Neuronal stem cell (in vitro differentiated cells): ENCODE measurements around the gene RFX8.

Source experiments
- DNase-seq: peaks from one replicate; pipeline ENCODE4 v3.0.0-alpha.2; 2013; ENCODE audit warnings: low spot score
- H2AFZ ChIP-seq: one replicate; pipeline ENCODE4 v1.6.1; 2013; ENCODE audit warnings: mild to moderate bottlenecking, low read length, inconsistent platforms
- H2AK5ac ChIP-seq: 2 replicates; pipeline ENCODE4 v1.6.1; 2013; ENCODE audit warnings: low read depth, mild to moderate bottlenecking, inconsistent platforms, low read length, moderate library complexity, mixed read lengths
- H2BK120ac ChIP-seq: 2 replicates; pipeline ENCODE4 v1.6.1; 2013; ENCODE audit warnings: low read depth, mild to moderate bottlenecking, inconsistent platforms, low read length, moderate library complexity, mixed read lengths
- H2BK12ac ChIP-seq: one replicate; pipeline ENCODE4 v1.6.1; 2013; ENCODE audit warnings: low read length, inconsistent platforms
- H2BK15ac ChIP-seq: 2 replicates; pipeline ENCODE4 v1.6.1; 2013; ENCODE audit warnings: mild to moderate bottlenecking, low read length, inconsistent platforms, mixed read lengths
- H2BK5ac ChIP-seq: one replicate; pipeline ENCODE4 v1.6.1; 2013; ENCODE audit warnings: inconsistent platforms, mild to moderate bottlenecking, low read length, moderate library complexity
- H3K14ac ChIP-seq: one replicate; pipeline ENCODE4 v1.6.1; 2013; ENCODE audit warnings: low read length, inconsistent platforms
- H3K18ac ChIP-seq: 2 replicates; pipeline ENCODE4 v1.6.1; 2013; ENCODE audit warnings: low read length, inconsistent platforms
- H3K23ac ChIP-seq: 2 replicates; pipeline ENCODE4 v1.6.1; 2013; ENCODE audit warnings: low read depth, mild to moderate bottlenecking, mixed read lengths, low read length, inconsistent platforms; ENCODE audit not compliant: poor library complexity
- H3K27ac ChIP-seq: replicated peaks from 3 replicates; pipeline ENCODE4 v1.5.1; 2013; ENCODE audit warnings: low read length, inconsistent platforms
- H3K27me3 ChIP-seq, 3 experiments: 2 replicates each; pipeline ENCODE4 v1.6.1; 2013; ENCODE audit warnings: low read length in 3 of 3, mild to moderate bottlenecking in 2 of 3, inconsistent platforms in 1 of 3, low read depth in 1 of 3, mixed read lengths in 1 of 3, moderate library complexity in 1 of 3; ENCODE audit not compliant: control insufficient read depth in 3 of 3, insufficient read depth in 3 of 3
- H3K36me3 ChIP-seq, 2 donors: replicated peaks in 1 of 2; 2 replicates each; pipeline ENCODE4 v1.6.1; 2013; ENCODE audit warnings: low read length in 2 of 2; ENCODE audit not compliant: control insufficient read depth in 2 of 2, insufficient read depth in 2 of 2
- H3K4ac ChIP-seq: 2 replicates; pipeline ENCODE4 v1.6.1; 2013; ENCODE audit warnings: inconsistent platforms, mild to moderate bottlenecking, low read length, moderate library complexity
- H3K4me1 ChIP-seq, 2 donors: 1 replicate in 1 of 2; 2 replicates in 1 of 2; pipeline ENCODE4 v1.6.1; 2013; ENCODE audit warnings: low read length in 2 of 2, low read depth in 1 of 2; ENCODE audit not compliant: control insufficient read depth in 2 of 2, insufficient read depth in 1 of 2
- H3K4me2 ChIP-seq: one replicate; pipeline ENCODE4 v1.6.1; 2013; ENCODE audit warnings: mild to moderate bottlenecking, low read length, inconsistent platforms; ENCODE audit not compliant: insufficient read depth, poor library complexity, severe bottlenecking
- H3K4me3 ChIP-seq, 2 donors: 2 replicates each; pipeline ENCODE4 v1.5.1; 2013; ENCODE audit warnings: low read length in 2 of 2, mild to moderate bottlenecking in 2 of 2, inconsistent platforms in 1 of 2, moderate library complexity in 1 of 2
- H3K79me1 ChIP-seq: one replicate; pipeline ENCODE4 v1.6.1; 2013; ENCODE audit warnings: low read depth, mild to moderate bottlenecking, inconsistent platforms, low read length, moderate library complexity
- H3K9ac ChIP-seq: one replicate; pipeline ENCODE4 v1.6.1; 2013; ENCODE audit warnings: mild to moderate bottlenecking, low read depth, low read length, inconsistent platforms; ENCODE audit not compliant: poor library complexity
- H3K9me3 ChIP-seq, 2 donors: replicated peaks in 1 of 2; 2 replicates each; pipeline versions ENCODE3 to v1.6.1; 2013; ENCODE audit warnings: low read length in 2 of 2, mild to moderate bottlenecking in 2 of 2, inconsistent platforms in 1 of 2, low read depth in 1 of 2, mixed read lengths in 1 of 2, moderate library complexity in 1 of 2; ENCODE audit not compliant: control insufficient read depth in 2 of 2, insufficient read depth in 1 of 2
- H4K8ac ChIP-seq: one replicate; pipeline ENCODE4 v1.6.1; 2013; ENCODE audit warnings: low read depth, mild to moderate bottlenecking, inconsistent platforms, low read length, moderate library complexity
- H4K91ac ChIP-seq: one replicate; pipeline ENCODE4 v1.6.1; 2013; ENCODE audit warnings: low read length, low read depth, mild to moderate bottlenecking, inconsistent platforms; ENCODE audit not compliant: poor library complexity
- WGBS, 2 donors: extraction: QIAGEN DNeasy Blood & Tissue Kit; methylation state at CpG; one replicate each; pipeline ENCODE4 v1.1.7; 2013; ENCODE audit warnings: missing lambda C conversion rate in 2 of 2, mixed read lengths in 1 of 2; ENCODE audit not compliant: insufficient read length in 2 of 2, insufficient replicate concordance in 1 of 2; ENCODE audit errors: extremely low coverage in 2 of 2; 5-methylcytosine and 5-hydroxymethylcytosine counted together

RFX8 gene

GRCh38 chr2:101476605-101477208 lies 1.8 kb upstream of the RFX8 start:
- no peak overlapping the region for H2BK5ac ChIP-seq
- H3K23ac ChIP-seq: no peak overlapping the region
- H3K27me3 ChIP-seq: peaks cover 0 to 18% (median 3%) of the 10 kb centered on the region in 3 experiments
- H3K4ac ChIP-seq: no peak overlapping the region
- no peak for DNase-seq
- no peaks in the 10 kb centered on the region for H3K79me1 ChIP-seq
- H3K27ac ChIP-seq: no peak overlapping the region
- H2BK120ac ChIP-seq: no peak overlapping the region
- H3K9ac ChIP-seq: no peak overlapping the region
- H3K14ac ChIP-seq: no peak overlapping the region
- no peak overlapping the region for H3K4me2 ChIP-seq
- H3K4me1 ChIP-seq: peaks cover 0 to 10% of the 10 kb centered on the region in 2 donors
- peak overlapping the region; percentile 68 for H2BK15ac ChIP-seq
- H3K36me3 ChIP-seq: no peaks in the 10 kb centered on the region
- no peaks in the 10 kb centered on the region for H3K9me3 ChIP-seq
- H2AK5ac ChIP-seq: peak overlapping the region; percentile 44
- H3K4me3 ChIP-seq: no peak overlapping the region
- H3K18ac ChIP-seq: peak overlapping the region; percentile 63
- no peak overlapping the region for H2BK12ac ChIP-seq
- H2AFZ ChIP-seq: no peak overlapping the region
- no peak overlapping the region for H4K91ac ChIP-seq
- H4K8ac ChIP-seq: no peak overlapping the region
- no CpG with 5 or more reads among the region's 8 CpGs for WGBS, 2 donors

GRCh38 chr2:101473911-101474701 lies 806 bp downstream of the RFX8 start:
- Histone ChIP-seq H3K14ac (peak overlapping the region; percentile 43), H4K91ac (no peak overlapping the region), H2BK120ac (peak overlapping the region; percentile 93), H3K36me3 (no peaks in the 10 kb centered on the region), H3K23ac (peak overlapping the region; percentile 43), H3K18ac (peak overlapping the region; percentile 96), H3K4me1 (peaks cover 0 to 7% of the 10 kb centered on the region in 2 donors), H3K9ac (peak overlapping the region; percentile 83), H4K8ac (peak overlapping the region; percentile 89), H3K4ac (peak overlapping the region; percentile 56), H3K4me3 (peak overlapping the region in 1 of 2 donors; percentile 74), H2BK15ac (peak overlapping the region; percentile 76), H3K27ac (no peak overlapping the region), H3K9me3 (no peaks in the 10 kb centered on the region), H2BK12ac (peak overlapping the region; percentile 79), H3K4me2 (peak overlapping the region; percentile 68), H2AK5ac (peak overlapping the region; percentile 40), H3K27me3 (peaks cover 0 to 18% (median 3%) of the 10 kb centered on the region in 3 experiments), H2AFZ (peak overlapping the region; percentile 56), H2BK5ac (peak overlapping the region; percentile 59), H3K79me1 (no peaks in the 10 kb centered on the region)
- DNase-seq: peak; percentile 41
- WGBS, 2 donors: no CpG with 5 or more reads among the region's 92 CpGs

DNA sequence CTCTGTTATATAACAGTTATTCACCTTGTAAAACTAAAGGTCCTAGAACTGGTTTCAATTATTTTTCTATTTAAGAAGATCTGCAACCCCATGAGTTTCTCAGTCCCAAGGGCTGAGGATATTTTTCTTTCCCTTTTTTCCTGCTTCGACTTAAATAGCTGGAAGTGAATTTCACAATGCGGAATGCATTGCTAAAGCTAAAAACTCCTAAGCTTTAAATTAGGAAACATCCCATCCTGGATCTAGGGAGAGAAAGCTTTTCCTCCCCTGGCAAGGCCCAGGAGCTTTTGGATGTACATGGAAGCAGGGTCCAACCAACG lies 1.4 kb downstream of the RFX8 start:
- Histone ChIP-seq H3K14ac (no peak overlapping the region), H3K27me3 (peaks cover 0 to 18% (median 3%) of the 10 kb centered on the region in 3 experiments), H3K9me3 (no peaks in the 10 kb centered on the region), H3K4me2 (peak overlapping the region; percentile 68), H2AFZ (peak overlapping the region; percentile 56), H3K27ac (no peak overlapping the region), H2BK120ac (peak overlapping the region; percentile 93), H4K8ac (peak overlapping the region; percentile 89), H3K36me3 (no peaks in the 10 kb centered on the region), H2BK12ac (peak overlapping the region; percentile 79), H3K4me1 (peaks cover 0 to 7% of the 10 kb centered on the region in 2 donors), H2AK5ac (no peak overlapping the region), H3K23ac (no peak overlapping the region), H2BK15ac (peak overlapping the region; percentile 76), H3K18ac (peak overlapping the region; percentile 96), H2BK5ac (peak overlapping the region; percentile 59), H4K91ac (no peak overlapping the region), H3K4ac (peak overlapping the region; percentile 56), H3K4me3 (no peak overlapping the region), H3K79me1 (no peaks in the 10 kb centered on the region), H3K9ac (no peak overlapping the region)
- DNase-seq: no peak
- no CpG with 5 or more reads among the region's 3 CpGs for WGBS, 2 donors

DNA sequence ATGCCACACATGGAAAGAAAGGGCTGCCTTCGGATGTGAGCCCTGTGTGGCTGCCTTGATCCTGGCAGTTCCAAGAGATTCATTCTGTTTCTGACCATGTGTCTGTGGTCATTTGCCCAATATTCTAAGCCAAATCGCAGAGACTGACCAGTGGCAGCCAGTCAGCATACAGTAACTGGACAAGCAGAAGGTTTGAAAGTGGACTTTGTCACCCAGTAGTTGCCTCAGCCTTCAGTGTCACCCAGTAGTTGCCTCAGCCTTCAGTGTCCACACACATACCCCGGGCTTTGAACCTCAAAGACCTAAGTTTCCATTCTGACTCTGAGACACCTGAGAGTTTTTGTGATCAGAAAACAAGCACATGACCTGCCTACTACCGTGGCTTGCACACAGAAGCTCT lies 5.0 kb downstream of the RFX8 start:
- Histone ChIP-seq H3K27ac (no peak overlapping the region), H3K4me3 (no peak overlapping the region), H3K4ac (no peak overlapping the region), H2BK15ac (no peak overlapping the region), H3K4me2 (no peak overlapping the region), H3K18ac (no peak overlapping the region), H4K8ac (no peak overlapping the region), H3K36me3 (no peaks in the 10 kb centered on the region), H2BK12ac (no peak overlapping the region), H3K23ac (no peak overlapping the region), H3K9me3 (no peaks in the 10 kb centered on the region), H2BK120ac (no peak overlapping the region), H4K91ac (no peak overlapping the region), H2AFZ (no peak overlapping the region), H3K79me1 (no peaks in the 10 kb centered on the region), H3K9ac (no peak overlapping the region), H3K27me3 (peaks cover 0 to 21% (median 1%) of the 10 kb centered on the region in 3 experiments), H2AK5ac (no peak overlapping the region), H2BK5ac (no peak overlapping the region), H3K4me1 (peaks cover 0 to 12% of the 10 kb centered on the region in 2 donors), H3K14ac (no peak overlapping the region)
- DNase-seq: no peak
- no CpG with 5 or more reads among the region's 4 CpGs for WGBS, 2 donors
